Calu3 (cell line): ENCODE measurements around the gene AMN1. TPM values are rescaled to one million over a fixed set of nuclear protein-coding genes. Genes with fewer than 3 reads are reported as not detected.
A peak's percentile ranks its signal among the peaks of the same experiment; 100 is the strongest.
"Not testable (repeated sequence)": the region's sequence is repeated elsewhere in the genome, so short reads cannot be mapped to it uniquely, and the experiment has no call there.

Source experiments
- BruUV-seq: library from RNA; stranded (reverse); fragments of 400-500 nt; replicated peaks from 2 replicates; lab custom pipeline; 2021; lab: Mats Ljungman, UMichigan
- CTCF ChIA-PET: fragments of 300-600 bp; sonication (Branson Sonifier 250); formaldehyde crosslinking; loops from one replicate; lab custom pipeline; 2022; ENCODE audit warnings: antibody characterized with exemption; lab: Charles Lee
- DNase-seq: peaks from one replicate; pipeline ENCODE4 v3.0.0; 2022
- H3K27ac Mint-ChIP-seq: one replicate; pipeline ENCODE4 v1.8.0; 2022; ENCODE audit warnings: mixed read lengths; ENCODE audit not compliant: unreplicated experiment
- H3K27me3 Mint-ChIP-seq: one replicate; pipeline ENCODE4 v1.8.0; 2022; ENCODE audit warnings: mixed read lengths; ENCODE audit not compliant: unreplicated experiment
- H3K36me3 Mint-ChIP-seq: one replicate; pipeline ENCODE4 v1.8.0; 2022; ENCODE audit warnings: mild to moderate bottlenecking, moderate library complexity, mixed read lengths; ENCODE audit not compliant: insufficient read depth, unreplicated experiment
- H3K4me1 Mint-ChIP-seq: one replicate; pipeline ENCODE4 v1.8.0; 2022; ENCODE audit warnings: mild to moderate bottlenecking, low read depth, mixed read lengths; ENCODE audit not compliant: unreplicated experiment
- H3K4me3 Mint-ChIP-seq: one replicate; pipeline ENCODE4 v1.8.0; 2022; ENCODE audit warnings: mild to moderate bottlenecking, low read depth, moderate library complexity, mixed read lengths; ENCODE audit not compliant: unreplicated experiment
- H3K9me3 Mint-ChIP-seq: one replicate; pipeline ENCODE4 v1.8.0; 2022; ENCODE audit warnings: low read depth, mixed read lengths; ENCODE audit not compliant: unreplicated experiment
- intact Hi-C: fragments of 100-400 bp; cut with micrococcal nuclease; formaldehyde crosslinking; loops from one replicate; pipeline ENCODE4 v1.10.0; 2022; ENCODE audit not compliant: unreplicated experiment
- total RNA-seq: library from RNA; stranded (reverse); gene quantifications from 2 replicates; pipeline ENCODE4 v1.2.3, GENCODE V29; 2022
- TF ChIP-seq, protein P1 (sequence below): fragments of 200-600 bp; IDR thresholded peaks from one replicate; pipeline ENCODE4 v1.8.0; 2022; ENCODE audit warnings: antibody characterized with exemption; ENCODE audit not compliant: unreplicated experiment

The AMN1 gene
- total RNA-seq, 1 experiment from 2014 or later: 13.5 TPM

DNA sequence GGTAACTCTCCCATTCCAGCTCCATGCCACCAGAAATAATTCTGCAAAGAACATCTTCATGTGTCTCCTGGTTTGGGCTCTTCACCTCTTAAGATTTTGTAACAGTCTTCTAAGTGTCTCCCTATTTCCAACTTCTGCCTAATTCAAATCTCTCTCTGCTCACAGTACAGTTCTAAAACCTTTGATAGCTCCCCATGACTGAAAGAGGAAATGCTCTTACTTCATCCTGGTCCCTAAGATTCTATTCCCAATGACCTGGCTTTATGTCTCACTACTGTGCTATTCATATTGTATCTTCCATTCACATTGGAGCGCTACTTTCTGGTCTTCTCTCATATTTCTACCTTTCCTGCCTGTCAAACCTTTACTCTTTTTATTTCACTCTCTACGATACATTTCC is 1.6 kb downstream of the AMN1 start:
- CTCF ChIA-PET: no interaction called here
- Mint-ChIP-seq H3K27ac (peak overlapping the region; percentile 9), H3K4me3 (no peak overlapping the region), H3K36me3 (peaks cover 43% of the 10 kb centered on the region), H3K4me1 (peaks cover 48% of the 10 kb centered on the region), H3K27me3 (no peaks in the 10 kb centered on the region), H3K9me3 (peaks cover 5% of the 10 kb centered on the region)
- intact Hi-C loops: no loop called here
- BruUV-seq: no TSS peak
- TF ChIP-seq, protein P1, sequence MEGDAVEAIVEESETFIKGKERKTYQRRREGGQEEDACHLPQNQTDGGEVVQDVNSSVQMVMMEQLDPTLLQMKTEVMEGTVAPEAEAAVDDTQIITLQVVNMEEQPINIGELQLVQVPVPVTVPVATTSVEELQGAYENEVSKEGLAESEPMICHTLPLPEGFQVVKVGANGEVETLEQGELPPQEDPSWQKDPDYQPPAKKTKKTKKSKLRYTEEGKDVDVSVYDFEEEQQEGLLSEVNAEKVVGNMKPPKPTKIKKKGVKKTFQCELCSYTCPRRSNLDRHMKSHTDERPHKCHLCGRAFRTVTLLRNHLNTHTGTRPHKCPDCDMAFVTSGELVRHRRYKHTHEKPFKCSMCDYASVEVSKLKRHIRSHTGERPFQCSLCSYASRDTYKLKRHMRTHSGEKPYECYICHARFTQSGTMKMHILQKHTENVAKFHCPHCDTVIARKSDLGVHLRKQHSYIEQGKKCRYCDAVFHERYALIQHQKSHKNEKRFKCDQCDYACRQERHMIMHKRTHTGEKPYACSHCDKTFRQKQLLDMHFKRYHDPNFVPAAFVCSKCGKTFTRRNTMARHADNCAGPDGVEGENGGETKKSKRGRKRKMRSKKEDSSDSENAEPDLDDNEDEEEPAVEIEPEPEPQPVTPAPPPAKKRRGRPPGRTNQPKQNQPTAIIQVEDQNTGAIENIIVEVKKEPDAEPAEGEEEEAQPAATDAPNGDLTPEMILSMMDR: no peak
- DNase-seq: no peak

DNA sequence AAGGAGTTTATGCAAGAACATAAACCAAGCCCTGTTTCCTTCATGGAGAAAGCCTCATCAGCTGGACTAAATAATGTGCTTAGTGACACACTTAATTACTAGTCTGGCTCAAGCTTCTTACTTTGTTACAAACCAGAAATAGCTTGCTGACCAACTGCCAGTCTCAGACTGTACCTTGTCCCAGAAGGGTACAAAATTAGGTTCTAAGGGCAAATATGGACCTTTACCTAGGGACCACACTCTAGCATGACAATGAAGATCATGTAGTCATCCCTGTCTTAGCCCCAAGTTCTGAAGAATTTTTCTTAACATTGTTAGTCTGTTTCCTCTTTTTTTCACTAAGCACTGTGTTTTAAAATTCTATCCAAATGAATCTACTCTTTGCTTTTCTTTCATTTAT is 2.2 kb downstream of the AMN1 start:
- peaks cover 5% of the 10 kb centered on the region for H3K9me3 Mint-ChIP-seq
- no peaks in the 10 kb centered on the region for H3K27me3 Mint-ChIP-seq
- DNase-seq: no peak
- no TSS peak for BruUV-seq
- intact Hi-C loops: no loop called here
- H3K36me3 Mint-ChIP-seq: peaks cover 36% of the 10 kb centered on the region
- H3K4me3 Mint-ChIP-seq: no peak overlapping the region
- TF ChIP-seq, protein P1: no peak
- peaks cover 42% of the 10 kb centered on the region for H3K4me1 Mint-ChIP-seq
- H3K27ac Mint-ChIP-seq: no peak overlapping the region
- CTCF ChIA-PET: interaction anchor here (0.7 kb wide), 2 partner anchors 73 to 453 kb away, joined by 3 read pairs; no protein-coding TSS in a partner anchor

DNA sequence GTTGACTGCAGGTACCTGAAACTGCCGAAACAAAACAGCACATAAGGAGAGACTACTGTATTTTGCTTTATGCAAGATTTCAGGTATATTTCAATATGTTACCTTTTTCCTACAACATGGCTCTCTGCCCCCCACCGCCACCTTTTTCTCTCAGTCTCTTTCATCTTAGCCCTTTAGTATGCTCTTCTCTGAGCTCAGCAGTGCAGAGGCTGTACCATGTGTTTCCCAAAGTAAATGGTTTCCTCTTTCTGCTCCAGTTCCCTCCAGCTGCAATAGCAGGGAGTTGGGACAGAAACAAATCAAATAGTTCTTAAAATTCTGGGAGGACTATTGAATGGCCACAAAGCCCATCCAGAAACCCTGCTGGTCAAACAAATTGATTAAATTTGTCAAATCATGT is 4.3 kb downstream of the AMN1 start:
- peaks cover 16% of the 10 kb centered on the region for H3K36me3 Mint-ChIP-seq
- TF ChIP-seq, protein P1: no peak
- no peak for DNase-seq
- BruUV-seq: no TSS peak
- no peak overlapping the region for H3K27ac Mint-ChIP-seq
- intact Hi-C loops: no loop called here
- peaks cover 5% of the 10 kb centered on the region for H3K9me3 Mint-ChIP-seq
- H3K4me1 Mint-ChIP-seq: peaks cover 25% of the 10 kb centered on the region
- H3K4me3 Mint-ChIP-seq: no peak overlapping the region
- H3K27me3 Mint-ChIP-seq: no peaks in the 10 kb centered on the region
- CTCF ChIA-PET: no interaction called here

DNA sequence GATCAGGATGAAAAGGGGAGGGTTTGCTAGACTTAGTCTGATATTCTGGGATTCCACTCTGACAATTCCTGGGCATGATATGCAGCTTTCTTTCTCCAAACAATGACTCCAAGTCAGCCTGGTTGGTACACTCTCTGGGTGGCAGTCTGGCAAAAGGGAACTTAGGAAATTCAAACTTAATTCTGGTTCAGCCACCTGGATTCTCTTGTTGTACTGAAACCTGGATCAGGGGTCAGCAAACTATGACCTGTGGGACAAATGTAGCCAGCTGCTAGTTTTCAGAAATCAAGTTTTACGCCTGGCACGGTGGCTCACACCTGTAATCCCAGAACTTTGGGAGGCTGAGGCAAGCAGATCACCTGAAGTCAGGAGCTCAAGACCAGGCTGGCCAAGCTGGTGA is 6.2 kb downstream of the AMN1 start:
- Mint-ChIP-seq H3K9me3 (peaks cover 8% of the 10 kb centered on the region), H3K4me3 (no peak overlapping the region), H3K36me3 (peaks cover 6% of the 10 kb centered on the region), H3K27me3 (no peaks in the 10 kb centered on the region), H3K27ac (no peak overlapping the region), H3K4me1 (peaks cover 21% of the 10 kb centered on the region)
- TF ChIP-seq, protein P1: no peak
- CTCF ChIA-PET: no interaction called here
- no TSS peak for BruUV-seq
- DNase-seq: no peak
- intact Hi-C loops: no loop called here

DNA sequence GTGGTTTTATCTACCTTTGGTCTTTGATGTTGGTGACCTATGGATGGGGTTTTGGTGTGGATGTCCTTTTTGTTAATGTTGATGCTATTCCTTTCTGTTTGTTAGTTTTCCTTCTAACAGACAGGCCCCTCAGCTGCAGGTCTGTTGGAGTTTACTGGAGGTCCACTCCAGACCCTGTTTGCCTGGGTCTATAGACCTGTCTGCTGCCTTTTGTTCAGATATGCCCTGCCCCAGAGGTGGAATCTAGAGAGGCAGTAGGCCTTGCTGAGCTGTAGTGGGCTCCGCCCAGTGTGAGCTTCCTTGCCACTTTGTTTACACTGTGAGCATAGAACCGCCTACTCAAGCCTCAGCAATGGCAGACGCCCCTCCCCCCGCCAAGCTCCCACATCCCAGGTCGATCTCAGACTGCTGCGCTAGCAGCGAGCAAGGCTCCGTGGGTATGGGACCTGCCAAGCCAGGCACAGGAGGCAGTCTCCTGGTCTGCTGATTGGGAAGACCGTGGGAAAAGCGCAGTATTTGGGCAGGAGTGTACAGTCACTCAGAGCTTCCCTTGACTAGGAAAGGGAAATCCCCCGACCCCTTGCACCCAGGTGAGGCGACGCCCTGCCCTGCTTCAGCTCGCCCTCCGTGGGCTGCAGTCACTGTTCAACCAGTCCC is 10.2 kb downstream of the AMN1 start:
- intact Hi-C loops, H3K4me3 Mint-ChIP-seq, H3K27ac Mint-ChIP-seq, BruUV-seq, H3K27me3 Mint-ChIP-seq, H3K9me3 Mint-ChIP-seq, DNase-seq: not testable (repeated sequence)
- CTCF ChIA-PET: interaction anchor here (1.4 kb wide), 1 partner anchor 11 kb away, joined by 4 read pairs; the partner anchor contains the start of gene AMN1
- Mint-ChIP-seq H3K4me1 (peaks cover 27% of the 10 kb centered on the region), H3K36me3 (peaks cover 12% of the 10 kb centered on the region)

DNA sequence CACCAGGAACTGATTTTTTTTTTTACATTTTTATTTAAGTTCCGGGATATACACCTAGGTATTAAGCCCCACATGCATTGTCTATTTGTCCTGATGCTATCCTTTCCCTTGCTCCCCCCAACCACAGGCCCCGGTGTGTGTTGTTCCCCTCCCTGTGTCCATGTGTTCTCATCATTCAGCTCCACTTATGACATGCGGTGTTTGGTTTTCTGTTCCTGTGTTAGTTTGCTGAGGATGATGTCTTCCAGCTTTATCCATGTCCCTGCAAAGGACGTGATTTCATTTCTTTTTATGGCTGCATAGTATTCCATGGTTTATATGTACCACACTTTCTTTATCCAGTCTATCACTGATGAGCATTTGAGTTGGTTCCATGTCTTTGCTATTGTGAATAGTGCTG is 11.8 kb downstream of the AMN1 start:
- H3K27me3 Mint-ChIP-seq, DNase-seq, intact Hi-C loops, BruUV-seq, H3K4me3 Mint-ChIP-seq, H3K9me3 Mint-ChIP-seq: not testable (repeated sequence)
- Mint-ChIP-seq H3K36me3 (peaks cover 12% of the 10 kb centered on the region), H3K27ac (peak overlapping the region; percentile 75), H3K4me1 (peaks cover 27% of the 10 kb centered on the region)
- CTCF ChIA-PET: interaction anchor here (0.7 kb wide), 1 partner anchor 18 kb away, joined by 3 read pairs; no protein-coding TSS in a partner anchor
